Activated CD4-positive, alpha-beta T cell treated with anti-CD3 and anti-CD28 coated beads, Interleukin-2, amount 50 U/mL, for 1 hour (primary cell): ENCODE measurements around the gene IL4I1.

Experiments
- DNase-seq: peaks from one replicate; pipeline ENCODE4 v3.0.0-alpha.2; 2020

The IL4I1 gene

DNA sequence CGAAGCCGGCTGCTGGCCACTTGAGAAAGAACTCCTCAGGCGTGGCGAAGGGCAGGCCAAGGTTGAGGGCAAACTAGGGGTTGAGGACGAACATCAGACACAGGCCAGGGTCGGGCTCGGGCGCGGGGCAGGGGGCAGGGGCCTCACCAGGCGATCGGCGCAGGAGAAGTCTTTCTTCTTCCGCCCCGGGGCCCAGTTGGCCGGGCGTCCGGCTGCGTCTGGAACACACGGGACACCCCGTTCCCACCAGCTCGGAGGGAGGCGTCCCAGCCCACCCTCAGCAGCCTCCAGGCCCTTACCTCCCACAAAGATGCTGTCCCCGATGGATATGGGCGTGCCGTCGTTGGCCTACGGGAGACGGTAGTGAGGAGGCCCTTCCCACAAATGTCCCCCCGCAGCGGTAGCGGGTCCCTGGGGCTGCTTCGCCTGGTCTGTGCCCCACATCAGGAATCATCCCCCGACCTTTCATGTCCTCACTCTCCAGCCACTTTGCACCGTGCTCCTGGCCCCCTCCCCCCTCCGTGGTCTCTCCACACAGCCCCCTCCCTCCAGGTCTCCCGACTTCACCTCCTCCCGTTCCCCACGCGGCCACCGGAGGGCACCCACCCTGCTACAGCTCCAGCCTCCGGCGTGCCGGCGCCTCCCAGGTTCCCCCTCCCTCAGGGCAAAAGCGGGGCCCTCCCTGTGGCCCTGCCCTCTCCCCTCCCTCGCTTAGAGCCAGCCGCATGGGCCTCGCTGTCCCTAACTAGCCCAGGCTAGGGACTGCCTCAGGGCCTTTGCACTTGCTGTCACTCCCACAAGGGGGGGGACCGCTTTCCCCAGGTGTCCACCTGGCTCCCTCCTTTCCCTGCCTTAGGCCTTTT, 34.1 kb downstream of the IL4I1 start:
- no peak for DNase-seq

DNA sequence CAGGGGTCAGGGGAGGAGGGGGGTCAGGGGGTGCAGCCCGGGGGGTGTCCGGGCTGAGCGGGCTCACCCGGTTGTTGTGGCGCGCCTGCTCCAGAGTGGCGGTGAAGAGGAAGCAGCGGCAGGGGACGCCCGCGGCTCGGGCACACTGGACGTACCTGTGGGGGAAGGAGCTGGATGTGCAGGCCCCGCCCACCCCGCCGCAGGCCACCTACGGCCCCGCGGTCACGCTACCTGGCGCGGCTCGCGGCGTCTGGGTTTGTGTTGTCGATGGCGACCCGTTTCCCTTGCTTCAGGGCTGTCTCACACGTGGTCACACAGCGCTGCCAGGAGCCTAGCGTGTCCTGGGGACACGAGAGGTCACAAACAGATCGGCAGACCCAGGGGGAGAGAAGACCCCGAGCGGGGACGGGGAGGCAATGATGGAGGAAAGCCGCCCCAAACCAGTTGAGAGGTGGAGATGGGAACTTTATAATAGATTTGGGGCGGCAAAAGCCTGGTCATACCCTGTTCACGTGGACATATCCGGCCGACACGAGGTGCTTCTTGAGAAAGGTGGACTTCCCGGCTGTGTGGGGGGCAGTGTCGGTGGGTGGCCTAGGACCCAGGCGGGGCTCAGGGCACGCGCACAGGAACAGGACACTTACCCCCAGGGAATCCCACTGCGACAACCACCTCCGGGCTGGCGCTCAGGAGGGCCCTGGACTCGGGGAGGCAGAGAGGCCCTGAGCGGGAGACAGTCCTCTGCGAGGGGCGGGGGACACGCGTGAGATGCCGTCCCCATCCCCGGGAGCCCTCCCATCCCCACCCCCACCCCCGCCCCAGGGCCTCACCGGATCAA, 34.9 kb downstream of the IL4I1 start:
- DNase-seq, result no peak

DNA sequence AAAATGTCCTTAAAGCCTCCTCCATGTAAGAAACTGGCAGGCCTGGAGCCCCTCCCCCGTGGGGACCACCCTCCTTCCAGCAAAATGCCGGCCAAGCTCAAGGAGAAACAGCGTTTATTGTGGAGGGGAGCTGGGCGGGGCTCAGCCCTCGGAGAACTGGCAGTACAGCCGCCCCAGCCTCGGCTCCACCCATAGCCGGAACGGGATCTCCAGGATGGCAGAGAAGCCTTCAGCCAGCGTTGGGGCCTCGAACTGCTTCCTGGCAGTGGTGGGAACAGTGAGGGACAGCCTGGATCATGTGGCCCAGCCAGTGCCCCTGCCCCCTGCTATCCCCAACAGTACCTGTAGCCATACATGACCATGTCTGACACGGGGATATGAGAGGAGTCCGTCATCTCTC, 35.6 kb downstream of the IL4I1 start:
- DNase-seq, result no peak

DNA sequence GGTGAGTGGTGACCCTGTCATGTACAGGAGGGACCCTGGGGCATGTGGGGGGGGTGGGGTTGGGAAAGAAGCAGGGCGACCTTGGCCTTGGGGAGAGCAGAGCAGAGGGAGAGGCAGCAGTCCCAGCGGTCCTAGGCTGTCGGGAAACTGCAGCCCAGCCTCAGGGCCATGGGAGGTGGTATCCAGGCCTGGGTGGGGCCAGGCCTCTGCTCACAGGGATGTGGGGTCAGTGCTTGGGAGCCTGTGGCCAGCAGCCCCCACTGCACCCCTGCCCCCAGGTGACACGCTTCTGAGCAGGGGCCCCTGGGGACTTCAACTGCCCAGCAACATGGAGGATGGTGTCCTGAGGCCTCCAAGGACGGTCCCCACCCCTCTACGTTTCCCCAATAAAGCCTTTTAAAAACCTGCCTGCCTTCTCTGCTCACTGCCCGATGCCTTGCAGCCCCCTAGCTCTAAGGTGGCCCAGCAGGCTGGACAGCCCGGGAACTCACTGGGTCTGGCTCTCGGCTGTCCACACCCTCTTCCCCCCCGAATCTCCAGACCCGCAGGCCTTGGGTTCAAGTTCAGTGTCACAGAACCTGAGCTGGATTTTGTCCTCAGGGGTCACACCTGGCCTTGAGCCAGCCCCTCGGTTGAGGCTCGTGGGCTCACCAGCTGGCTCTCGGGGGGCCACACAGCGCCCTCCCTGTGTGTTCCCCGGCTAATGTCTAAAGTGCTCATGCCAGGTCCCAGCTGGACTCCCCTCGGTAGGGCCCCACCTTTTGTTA, 36.2 kb downstream of the IL4I1 start:
- no peak for DNase-seq

DNA sequence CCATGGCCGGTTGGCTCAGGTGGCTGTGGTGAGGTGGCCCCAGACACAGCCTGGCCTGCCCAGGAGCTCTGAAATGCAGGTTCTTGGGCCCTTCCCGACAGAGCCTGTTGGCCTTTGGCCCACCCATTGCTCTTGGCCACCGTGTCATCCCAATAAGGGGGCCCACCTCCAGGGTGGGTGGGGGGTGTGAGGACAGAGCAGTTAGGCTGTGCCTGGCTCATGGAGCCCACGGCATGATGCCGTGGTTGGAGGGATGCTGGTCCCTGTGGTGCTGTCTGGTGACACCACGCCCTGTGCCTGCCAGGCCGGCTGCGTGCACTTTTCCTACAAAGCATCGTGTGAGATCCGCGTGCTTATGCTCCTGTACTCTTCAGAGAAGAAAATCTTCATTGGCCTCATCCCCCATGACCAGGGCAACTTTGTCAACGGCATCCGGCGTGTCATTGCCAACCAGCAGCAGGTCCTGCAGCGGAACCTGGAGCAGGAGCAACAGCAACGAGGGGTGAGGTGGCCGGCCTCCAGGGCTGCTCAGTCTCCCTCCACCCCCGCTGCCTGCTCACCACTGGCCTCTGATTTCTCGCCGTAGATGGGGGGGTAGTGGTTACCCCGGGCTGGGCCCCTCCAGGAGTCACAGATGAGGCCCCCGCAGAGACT, 36.9 kb downstream of the IL4I1 start:
- DNase-seq, result no peak

DNA sequence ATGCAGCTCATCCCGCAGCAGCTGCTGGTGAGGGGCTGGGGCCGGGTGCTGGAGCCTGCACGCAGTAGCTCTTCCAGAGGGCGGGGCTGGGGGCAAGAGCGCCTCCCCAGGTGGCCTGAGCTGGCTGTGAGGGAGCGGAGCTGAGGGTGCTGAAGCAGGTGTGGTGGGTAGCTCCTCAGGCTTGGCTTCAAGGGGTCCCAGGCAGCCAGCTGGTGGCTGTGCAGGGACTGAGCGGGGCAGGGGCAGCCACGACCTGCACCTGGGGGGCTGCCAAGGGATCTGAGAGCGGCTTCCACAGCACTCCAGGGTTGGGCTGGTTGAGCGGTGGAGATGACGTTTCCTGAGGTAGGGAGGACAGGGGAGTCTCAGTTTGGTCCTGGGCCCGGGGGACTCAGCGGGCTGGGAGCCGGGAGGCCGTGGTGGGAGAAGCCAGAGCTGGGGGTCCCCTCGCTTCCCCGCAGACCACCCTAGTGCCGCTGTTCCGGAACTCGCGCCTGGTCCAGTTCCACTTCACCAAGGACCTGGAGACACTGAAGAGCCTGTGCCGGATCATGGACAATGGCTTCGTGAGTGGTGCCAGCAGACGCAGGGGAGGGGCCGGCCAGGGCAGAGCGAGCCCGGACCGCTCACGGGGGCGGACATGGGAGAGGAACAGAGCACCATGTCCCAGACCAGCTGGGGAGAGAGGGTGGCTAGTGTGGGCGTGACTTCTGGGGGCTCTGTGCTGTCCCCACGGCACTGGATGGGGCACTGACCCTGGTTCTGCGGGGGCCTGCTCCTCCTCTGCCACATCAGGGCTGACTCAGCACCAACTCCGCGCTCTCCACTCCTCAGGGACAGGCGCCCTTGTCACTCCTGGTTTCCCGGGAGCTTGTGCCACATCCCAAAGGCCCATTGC, 38.4 kb downstream of the IL4I1 start:
- DNase-seq, result no peak

DNA sequence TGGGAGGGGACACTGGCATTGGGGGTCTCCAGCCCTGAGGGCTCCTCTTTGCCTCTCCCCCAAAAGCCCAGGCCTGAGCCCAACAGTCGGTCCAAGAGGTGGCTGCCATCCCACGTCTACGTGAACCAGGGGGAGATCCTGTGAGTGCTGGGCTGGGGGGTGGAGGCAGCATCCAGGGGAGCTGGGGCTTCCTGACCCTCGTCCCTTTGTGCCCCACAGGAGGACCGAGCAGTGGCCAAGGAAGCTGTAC, 38.9 kb downstream of the IL4I1 start:
- DNase-seq, result no peak

DNA sequence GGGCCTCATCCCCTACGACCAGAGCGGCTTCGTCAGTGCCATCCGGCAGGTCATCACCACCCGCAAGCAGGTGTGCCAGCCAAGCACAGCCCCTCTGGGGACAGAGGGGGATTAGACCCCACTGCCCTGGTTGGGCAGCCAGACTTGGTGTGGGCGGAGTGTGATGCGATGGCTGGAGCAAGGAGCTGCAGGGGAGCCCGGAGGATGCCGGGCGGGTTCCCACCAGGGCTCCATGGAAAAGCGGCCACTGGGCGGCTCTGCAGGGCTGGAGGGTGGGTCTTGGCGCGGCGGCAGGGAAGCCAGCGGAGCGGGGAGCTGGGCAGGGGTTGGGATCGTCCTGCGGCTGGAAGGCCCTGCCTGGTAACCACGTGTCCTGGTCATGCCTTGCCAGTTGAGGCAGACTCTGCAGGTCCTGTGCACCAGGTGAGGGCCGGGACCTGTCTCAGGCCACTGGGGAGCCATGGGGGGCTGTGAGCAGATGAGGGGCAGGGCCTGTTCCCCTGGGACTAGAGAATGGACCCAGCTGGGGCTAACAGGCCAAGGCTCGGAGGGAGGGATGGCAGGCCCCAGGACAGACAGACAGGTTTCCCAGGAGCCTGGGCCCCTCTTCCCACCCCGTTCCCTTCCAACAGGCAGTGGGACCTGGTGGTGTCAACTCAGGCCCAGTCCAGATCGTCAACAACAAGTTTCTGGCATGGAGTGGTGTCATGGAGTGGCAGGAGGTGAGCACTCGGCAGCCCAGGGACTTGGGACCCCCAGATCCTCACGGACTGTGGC, 39.4 kb downstream of the IL4I1 start:
- DNase-seq, result no peak

DNA sequence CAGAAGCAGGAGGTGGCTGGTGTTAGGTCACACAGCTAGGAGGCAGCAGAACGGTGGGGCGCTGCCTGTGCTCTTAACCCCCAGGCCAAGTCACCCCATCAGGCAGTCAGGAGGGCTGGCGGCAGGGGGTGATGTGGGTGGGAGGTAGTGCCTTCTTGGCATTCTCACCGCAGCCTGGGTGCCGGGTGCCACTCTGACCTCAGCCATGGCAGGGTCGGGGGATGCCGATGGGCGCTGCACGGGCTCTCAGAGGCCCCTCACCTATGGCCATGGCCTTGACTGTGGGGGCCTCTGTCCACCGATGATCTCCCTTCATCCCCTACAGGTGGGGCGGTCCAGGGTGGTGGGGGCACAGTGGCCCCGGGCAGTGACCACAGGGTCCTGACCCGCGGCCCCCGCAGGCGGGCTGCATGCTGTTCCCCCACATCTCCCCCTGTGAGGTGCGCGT, 40.1 kb downstream of the IL4I1 start:
- DNase-seq, result no peak

DNA sequence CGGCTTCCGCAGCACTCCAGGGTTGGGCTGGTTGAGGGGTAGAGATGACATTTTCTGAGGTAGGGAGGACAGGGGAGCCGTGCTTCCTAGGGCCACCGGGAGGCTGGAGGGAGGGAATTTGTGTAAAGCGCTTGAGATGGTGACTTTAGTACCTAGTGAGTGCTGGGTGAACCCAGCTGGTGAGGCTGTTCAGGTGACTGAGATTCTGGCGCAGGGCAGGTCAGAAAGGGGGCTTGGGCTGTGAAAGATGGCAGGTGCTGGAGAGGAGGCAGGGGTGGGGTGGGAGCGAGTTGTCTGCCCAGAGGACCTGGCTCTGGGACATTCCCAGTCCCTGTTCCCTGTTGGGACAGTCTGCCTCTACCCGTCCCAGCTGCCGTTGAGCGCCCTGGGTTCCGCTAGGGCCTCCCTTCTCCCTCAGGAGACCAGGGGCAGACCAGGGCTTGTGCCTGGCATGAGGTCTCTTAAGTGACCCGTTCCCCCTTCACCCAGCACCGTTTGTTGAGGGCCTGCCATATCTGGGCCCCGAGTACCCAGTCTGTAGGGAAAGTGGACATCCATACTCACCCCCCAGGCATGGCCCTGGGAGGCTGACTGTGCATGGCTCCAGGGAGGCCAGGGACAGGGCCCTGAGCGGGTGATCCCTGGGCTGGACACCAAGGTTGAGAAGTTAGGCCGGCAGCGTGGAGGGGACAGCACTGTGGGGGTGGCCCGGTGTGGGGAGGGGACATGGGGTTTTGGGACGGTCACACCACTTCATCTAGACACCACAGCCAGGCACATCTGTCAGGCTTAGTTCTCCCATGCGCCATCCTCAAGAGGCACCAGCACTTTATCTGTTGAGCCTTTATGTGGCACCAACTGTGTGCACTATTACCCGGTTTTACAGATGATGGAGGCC, 40.8 kb downstream of the IL4I1 start:
- no peak for DNase-seq

DNA sequence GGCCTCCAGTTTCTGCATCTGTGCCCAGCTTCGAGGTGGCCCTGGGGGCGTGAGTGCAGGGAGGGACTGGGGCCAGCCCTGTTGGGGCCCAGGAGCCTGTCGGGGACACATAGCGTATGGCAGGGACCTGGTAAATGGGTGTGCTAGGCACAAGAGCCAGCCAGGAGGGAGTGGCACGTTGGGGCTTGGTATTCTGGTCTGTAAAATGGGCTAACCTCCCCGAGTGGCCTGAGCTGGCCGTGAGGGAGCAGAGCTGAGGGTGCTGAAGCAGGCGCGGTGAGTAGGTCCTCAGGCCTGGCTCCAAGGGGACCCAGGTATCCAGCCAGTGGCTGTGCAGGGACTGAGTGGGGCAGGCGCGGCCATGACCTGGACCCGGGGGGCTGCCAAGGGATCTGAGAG, 41.4 kb downstream of the IL4I1 start:
- no peak for DNase-seq

DNA sequence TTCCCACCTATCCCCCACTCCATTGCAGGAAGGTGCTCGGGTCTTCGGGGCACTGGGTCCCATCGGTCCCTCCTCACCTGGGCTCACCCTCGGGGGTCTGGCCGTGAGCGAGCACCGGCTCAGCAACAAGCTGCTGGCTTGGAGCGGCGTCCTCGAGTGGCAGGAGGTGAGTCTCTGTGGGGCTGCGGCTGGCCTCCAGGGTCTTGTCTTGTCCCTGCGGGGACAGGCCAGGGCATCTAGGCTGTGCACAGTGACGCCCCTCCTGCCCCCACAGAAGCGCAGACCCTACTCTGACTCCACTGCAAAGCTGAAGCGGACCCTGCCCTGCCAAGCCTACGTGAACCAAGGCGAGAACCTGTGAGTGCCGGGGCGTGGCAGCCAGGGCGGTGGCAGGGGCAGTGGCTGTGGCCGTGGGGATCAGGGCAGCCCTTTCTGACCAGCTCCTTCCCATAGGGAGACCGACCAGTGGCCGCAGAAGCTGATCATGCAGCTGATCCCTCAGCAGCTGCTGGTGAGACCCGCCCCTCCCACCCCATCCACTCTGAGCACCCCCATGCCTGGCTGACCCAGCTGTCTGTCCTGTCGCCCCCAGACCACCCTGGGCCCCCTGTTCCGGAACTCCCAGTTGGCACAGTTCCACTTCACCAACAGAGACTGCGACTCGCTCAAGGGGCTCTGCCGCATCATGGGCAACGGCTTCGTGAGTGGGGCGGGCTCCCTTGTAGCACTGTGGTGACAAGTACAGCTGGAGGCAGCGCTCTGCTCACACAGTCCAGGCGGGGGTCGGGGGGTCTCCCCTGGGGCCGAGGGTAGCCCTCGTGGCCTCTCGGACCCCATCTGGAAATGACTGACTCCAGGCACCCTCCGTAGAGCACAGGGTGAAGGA, 42.1 kb downstream of the IL4I1 start:
- DNase-seq, result no peak

DNA sequence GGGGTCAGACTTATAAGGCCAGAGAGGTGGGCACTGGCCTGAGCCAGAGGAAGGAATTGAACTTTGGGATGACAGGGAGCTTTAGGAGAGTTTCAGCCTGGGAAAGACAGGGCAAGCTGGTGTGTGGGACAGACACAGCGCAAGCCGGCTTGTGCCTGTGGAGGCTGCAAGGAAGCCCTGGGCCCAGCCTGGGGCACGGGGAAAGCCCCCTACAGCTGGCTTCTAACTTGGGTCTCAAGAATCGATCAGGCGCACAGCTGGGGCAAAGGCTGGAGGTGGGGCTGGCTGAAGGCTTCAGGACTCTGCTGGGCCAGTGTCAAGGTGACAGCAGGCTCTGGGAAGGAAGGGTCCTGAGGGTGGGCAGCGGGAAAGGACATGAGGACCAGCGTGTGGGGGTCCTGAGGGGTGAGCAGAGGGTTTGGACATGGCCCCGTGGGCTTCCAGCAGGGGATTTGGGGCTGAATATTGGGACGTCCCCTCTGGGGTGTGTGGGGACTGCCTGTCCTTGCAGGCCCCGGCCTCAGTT, 42.8 kb downstream of the IL4I1 start:
- no peak for DNase-seq

DNA sequence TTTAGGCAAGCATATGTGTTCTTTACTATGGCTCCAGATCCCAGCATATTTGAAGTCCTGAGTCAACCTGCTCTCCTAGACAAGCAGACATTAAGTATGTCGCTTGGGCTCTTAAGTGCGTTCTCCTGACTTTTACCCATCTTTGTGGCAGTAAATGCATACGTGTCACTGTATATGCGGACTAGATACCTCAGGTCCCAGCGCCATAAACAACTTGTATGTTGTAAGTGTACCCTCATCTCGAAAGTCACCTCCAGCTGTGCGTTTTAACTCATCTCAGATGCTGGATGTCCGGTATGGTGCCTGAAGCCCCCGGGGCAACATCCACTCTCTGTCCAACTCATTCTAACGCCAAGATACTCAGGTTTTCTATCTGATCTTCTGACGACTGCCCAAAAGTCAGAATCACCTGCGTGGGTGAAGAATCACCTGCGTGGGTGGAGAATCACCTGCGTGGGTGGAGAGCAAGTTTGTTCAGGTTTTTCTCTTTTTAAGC, 44.0 kb downstream of the IL4I1 start:
- DNase-seq, result no peak

DNA sequence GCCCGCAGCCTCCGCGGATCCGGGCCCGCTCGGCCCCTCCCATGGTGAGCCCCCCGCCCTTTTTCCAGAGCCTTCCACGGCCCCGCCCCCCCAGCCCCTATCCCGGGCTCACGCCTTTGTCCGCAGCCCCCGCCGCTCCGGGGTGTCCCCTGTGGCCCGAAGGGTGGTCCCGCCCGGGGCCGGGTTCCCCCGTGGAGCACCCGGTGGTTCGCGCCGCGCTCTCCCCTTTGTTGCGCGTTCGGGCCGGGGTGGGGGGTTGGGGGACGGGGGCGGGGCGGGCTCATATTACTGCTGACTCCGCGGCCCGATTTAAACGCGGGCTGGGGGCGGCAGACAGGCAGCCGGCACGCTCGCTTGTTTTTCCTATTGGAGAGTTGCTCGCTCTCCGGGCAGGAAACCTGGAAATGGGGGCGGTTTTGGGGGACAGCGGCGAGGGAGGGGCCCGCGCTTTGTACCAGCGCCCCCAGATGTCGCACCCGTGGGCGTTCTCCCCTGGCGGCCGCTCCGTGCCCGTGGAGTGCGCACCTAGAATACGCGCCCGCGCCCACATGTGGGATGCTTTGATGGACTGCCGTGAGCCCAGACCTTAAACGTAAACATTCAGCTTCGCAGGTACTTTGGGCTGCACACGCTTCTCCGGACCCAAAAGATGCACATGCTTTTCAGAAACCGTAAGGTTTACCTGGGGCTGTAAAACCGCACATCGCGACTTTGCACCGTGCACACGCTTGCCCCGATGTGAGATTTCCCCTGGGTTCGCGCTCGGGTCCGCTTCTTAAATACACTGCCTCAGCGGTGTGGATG, 45.0 kb downstream of the IL4I1 start:
- peak; percentile 32 for DNase-seq

DNA sequence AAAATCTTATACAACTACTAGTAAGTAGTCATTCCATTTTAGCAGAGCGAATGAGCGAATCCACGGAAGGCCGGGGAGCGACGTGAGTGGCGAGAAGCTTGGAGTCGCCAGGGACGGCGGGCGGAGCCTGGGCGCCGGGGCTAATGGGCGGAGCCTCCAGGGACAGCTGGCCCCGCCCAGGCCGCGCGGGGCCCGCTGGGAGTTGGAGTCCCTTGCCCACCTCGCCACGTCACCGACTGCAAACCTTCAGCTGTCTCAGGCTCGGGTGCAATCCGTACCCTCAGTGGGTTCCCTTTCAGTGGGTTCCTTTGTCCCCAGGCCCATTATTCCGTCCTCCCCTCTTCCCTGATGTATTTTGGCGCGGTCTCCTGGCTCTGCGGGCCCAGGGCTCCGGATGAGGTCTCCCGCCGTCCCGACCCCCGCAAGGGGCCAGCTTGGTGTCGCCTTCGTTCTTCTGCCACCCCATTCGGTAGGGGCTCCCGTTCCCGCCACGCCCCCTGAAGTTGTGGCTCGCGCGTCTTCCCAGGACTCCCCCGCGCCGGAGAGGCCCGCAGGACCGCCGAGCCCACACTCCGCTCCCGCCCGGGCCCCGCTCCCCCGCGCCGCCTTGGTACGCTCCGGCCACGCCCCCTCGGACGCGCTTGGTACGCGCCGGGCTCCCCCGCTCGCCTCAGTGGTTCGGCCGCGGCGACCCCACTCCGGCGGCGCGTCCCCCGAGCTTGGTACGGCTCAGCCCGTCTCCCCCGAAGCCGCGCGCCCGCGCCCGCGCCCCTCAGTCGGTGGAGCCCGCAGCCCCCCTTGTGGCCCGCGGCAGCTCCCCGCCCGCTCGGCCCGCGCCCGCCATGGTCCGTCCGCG, 46.0 kb downstream of the IL4I1 start, which contains the start of gene PTOV1:
Gene PTOV1, plus strand, starts transcription at position 673 of the 856 bp plus-strand sequence.
- DNase-seq, result peak; percentile 84

DNA sequence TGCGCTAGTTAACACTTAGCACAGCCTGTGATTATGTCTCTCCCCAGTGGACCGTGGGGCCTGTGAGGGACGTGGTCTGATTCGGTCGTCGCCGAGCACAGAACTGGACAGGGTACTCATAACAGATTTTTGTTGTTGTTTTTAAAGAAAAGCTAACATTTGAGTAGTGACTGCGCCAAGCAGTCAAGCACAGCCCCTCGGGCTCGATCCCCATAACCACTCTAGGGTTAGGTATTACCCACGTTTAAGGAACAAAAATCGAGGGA, 46.5 kb downstream of the IL4I1 start:
- no peak for DNase-seq
